HG02610 (cell line): ENCODE measurements around the gene LMO7.
"Not testable (repeated sequence)": the region's sequence is repeated elsewhere in the genome, so short reads cannot be mapped to it uniquely, and the experiment has no call there.

Experiments used
- ATAC-seq: cut with Tn5 transposase; IDR thresholded peaks from one replicate; pipeline ENCODE4 v1.9.1; 2021; ENCODE audit warnings: mild to moderate bottlenecking, moderate library complexity; ENCODE audit not compliant: unreplicated experiment

LMO7 gene

DNA sequence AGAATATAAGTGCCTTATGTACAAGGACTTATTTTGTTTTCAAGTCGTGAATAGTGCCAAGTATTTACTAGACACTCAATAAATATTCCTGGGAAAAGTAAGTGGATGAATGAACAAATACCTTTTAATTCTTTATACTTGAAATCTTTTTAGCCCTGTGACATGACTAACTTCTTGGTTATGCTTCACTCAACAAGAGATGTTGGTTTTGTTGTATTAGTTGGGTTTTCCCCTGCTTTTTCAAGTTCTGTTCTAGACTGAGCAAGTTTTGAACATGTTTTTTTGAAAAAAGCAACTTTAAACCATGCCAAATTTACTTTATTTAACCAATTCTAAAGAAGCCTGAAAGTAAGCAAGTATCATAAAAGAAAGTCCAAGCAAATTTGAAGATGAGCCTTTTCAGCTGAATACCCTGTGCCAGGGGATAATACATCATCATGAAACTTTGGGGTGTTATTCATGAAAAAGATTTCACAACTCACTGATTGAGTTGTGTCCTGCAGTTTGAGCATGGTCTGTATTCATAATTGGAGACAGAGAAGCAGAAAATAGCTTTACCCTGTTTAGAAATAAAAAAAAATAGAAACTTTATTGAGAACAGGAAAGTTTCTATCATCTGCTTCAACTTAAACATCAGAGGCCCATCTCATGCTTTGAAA, 11.1 kb downstream of the LMO7 start:
- peak; percentile 90 for ATAC-seq

- no peak for ATAC-seq
Observed at GRCh38 chr13:75648446-75648845, 12.3 kb downstream of the LMO7 start.

- ATAC-seq: no peak
Observed at GRCh38 chr13:75651013-75651412, 14.9 kb downstream of the LMO7 start.

DNA sequence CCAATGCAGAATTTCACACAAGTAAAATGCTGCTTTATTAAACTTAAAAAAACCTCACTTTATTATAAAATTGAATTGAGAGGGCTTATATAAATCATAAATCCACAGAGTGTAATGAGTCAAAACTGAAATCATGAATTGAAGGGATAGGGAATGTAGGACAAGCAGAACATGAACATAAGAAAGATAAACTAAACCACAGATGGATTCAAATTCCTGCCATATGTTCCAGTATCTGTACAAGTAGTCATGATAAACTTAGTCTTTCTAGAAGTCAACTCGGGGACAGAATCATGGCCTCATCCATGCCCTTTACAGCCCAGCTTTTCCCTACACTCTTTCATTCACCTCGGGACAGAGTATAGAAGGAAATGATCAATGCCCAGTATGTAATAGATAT, 16.6 kb downstream of the LMO7 start:
- ATAC-seq: no peak

GRCh38 chr13:75656425-75656989, 20.4 kb downstream of the LMO7 start:
- ATAC-seq: no peak

DNA sequence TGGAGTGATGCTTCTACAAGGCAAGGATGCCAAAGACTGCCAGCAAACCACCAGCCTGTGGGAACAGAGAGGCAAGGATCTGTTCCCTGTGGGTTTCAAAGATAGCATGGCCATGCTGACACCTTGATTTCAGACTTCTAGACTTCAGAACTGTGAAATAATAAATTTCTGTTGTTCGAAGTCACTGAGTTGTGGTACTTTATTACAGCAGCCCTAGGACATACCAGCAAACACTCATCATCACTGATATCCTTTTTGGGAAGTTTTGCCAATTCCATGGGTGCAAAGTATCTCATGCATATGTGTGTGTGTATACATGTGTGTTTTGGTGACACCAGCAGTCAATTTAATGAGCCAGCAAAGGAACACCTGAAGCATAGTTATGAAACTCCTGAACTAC, 21.0 kb downstream of the LMO7 start:
- no peak for ATAC-seq

GRCh38 chr13:75660694-75661093, 24.6 kb downstream of the LMO7 start:
- ATAC-seq: no peak

DNA sequence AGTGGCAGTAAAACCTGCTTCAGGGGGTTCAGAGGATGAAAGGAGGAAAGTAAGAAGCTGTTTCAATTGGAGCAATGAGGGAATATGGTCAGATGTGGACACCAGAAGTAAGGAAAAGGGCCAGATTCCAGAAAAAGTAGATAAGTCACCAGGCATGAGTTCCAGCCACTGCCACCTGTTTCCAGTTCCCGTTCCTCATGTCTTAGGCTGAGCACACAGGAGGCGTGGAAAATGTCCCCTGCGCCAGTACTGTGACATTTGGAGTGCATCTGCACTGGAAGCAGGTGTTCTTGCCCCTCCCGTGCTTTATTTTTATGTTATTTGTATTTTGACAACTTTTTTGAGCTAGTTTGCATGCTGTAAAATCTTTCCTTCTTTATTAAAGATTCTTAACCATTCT, 25.3 kb downstream of the LMO7 start:
- no peak for ATAC-seq

DNA sequence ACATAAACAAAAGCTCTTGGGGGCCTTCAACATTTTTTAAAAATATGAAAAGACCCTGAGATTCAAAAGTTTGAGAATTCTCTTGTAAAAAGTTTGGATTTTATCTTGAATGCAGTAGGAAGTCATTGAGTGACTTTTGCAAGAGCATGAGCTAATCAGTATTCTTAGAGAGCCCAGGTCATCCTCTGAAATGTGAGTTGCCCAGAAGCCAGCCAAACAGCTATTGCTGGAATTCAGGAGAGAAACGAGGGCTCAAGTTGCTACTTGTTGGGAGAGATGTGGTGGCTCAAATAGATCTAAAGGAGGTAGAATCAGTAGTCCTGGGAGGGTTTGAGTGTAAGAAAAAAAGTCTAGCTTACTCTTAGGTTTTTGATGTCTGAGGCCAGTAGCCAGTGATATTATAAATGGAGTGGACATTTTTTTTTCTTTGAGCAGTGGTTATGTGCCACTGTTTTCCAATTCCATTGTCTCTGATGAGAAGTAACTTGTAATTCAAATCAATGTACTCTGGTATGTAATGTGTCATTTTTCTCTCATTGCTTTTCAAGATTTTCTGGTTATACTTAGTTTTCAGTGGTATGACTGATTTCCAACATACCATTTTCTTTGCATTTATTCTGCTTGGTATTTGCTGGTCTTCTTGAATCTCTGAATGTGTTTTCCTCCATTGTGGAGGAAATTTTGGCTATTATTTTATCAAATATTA, 30.7 kb downstream of the LMO7 start:
- no peak for ATAC-seq

- ATAC-seq: no peak
Observed at GRCh38 chr13:75669706-75670105, 33.6 kb downstream of the LMO7 start.

- no peak for ATAC-seq
Observed at GRCh38 chr13:75670496-75670895, 34.4 kb downstream of the LMO7 start.

- no peak for ATAC-seq
Observed at GRCh38 chr13:75675421-75675820, 39.3 kb downstream of the LMO7 start.

GRCh38 chr13:75679459-75679858, 43.3 kb downstream of the LMO7 start:
- ATAC-seq: no peak

GRCh38 chr13:75680251-75680650, 44.1 kb downstream of the LMO7 start:
- not testable (repeated sequence) for ATAC-seq

- no peak for ATAC-seq
Observed at GRCh38 chr13:75682326-75682725, 46.2 kb downstream of the LMO7 start.

GRCh38 chr13:75685239-75685697, 49.1 kb downstream of the LMO7 start:
- ATAC-seq: peak; percentile 74

DNA sequence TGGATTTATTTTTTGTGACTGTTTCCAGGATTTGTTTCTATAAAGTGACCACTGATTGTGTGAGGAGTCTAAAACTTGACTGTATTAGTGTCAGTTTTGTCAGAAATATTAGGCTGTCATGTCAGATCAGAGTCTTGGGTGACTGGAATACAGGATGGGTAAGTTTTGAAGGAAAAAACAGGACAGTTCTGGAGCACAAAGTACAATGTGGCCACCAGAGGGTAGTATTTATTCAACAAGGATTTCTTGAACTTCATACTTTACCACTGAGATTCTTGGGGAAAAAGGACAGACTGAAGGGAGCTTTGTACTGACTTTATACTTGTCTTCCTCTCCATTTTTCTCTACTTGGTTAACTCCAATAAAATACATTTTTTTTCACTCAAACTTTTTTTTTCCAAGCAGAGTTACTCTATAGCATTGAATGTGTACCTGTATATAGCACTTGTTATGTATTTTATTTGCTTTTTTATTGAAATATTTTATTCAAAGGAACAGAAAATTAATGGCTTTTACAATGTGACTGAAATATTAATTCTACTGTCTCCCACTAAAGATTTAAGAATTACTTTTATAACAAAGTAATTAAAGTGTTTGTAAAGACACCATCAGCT, 51.1 kb downstream of the LMO7 start:
- ATAC-seq: no peak

DNA sequence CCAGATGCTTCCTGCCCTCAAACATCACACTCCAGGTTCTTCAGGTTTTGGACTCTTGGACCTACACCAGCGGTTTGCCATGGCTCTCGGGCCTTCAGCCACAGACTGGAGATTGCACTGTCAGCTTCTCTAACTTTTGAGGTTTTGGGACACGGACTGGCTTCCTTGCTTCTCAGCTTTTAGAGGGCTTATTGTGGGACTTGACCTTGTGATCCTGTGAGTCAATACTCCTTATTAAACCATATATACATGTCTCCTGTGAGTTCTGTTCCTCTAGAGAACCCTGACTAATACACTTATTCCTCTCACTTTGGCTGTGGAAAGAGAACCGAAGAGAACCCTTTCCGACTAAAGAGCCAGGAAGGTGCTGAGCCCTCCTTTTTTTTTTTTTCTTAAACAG, 53.6 kb downstream of the LMO7 start:
- no peak for ATAC-seq

- no peak for ATAC-seq
Observed at GRCh38 chr13:75690607-75691006, 54.5 kb downstream of the LMO7 start.

- ATAC-seq: no peak
Observed at GRCh38 chr13:75691183-75691582, 55.1 kb downstream of the LMO7 start.

DNA sequence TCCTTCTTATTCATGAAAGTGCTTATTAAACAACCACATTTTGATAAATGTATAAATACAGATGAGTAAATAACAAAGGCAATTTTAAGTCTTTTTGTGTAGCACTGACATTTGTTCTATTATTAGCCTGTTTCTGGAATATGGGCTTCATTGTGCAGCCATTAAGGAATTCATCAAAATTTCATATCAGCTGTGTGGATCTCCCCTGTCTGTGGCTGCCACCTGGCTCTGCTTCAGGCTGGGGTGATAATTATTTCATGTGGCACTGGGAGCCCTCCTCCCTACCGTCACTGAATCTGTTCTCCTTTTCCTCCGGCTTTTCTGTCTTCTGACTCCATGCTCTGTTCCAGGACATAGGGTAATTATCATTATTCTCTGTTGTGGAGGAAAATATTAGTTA, 57.1 kb downstream of the LMO7 start:
- ATAC-seq: no peak

DNA sequence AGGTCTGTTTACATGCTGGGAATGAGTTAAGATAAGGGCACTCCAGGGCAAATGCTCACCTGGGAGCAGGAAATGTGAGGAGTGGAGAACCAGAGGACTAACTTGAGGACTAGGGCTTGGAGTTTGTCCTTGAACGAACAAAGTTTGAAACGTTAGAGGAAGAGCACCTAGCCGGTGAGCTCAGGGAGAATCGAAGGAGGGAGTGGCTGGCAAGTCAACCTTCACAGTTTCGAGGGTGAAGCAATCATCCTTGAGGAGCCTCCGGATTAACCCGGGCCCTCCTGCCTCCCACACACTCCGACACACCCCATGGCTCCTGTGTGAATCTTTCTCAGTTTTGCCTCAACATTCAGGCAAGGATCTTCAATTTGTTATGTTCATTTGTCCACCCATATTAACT, 58.6 kb downstream of the LMO7 start:
- no peak for ATAC-seq
